SIG-M5 (cell line): ENCODE data around the gene PLAC8.
"Not testable (repeated sequence)": the region's sequence is repeated elsewhere in the genome, so short reads cannot be mapped to it uniquely, and the experiment has no call there.

Source experiments
- DNase-seq: peaks from one replicate; lab custom pipeline; 2025; lab: John Stamatoyannopoulos, UW

The PLAC8 gene, protein sequence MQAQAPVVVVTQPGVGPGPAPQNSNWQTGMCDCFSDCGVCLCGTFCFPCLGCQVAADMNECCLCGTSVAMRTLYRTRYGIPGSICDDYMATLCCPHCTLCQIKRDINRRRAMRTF

GRCh38 chr4:83114576-83114975 lies at the start of gene PLAC8:
PLAC8 (minus strand) TSS chr4:83114729; CDS start chr4:83107921, 6,808 bp downstream.
- DNase-seq, result peak; percentile 81

DNA sequence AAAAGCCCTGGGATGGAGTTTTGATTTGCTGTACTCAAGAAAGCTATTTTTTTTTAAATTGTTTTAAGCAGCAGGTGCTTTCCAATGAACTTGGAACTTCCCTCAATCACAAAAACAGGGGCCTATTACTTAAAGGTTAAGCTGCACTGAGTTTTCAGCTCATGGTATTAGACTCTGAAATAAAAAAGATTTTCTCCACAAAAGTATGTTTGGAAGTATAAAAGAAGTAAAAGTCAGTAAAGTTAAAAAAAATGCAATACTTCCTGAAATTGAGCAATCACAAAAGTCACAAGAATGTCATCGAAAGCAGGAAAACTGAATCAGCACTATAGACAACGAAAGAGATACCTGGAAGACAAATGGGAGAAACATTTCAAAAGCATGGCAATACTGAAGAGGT lies 38.9 kb upstream of the PLAC8 start:
- no peak for DNase-seq

DNA sequence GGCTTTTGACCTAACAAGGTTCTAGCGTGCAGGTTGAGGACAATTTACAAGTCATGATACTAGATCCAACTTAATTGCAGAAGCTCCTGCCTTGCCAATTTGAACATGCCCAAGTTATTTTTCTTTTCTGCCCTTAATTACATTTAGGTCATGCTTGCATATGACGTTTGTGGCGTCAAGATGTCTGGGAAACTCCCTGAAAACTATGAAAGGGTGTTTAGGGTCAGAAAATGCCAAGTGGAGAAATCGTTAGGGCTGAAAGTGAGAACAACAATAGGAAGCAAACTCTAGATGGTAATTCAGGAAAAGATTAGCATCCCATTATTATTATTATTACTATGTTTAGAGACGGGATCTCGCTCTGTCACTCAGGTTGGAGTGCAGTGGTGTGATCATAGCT lies 38.2 kb upstream of the PLAC8 start:
- DNase-seq, result no peak

DNA sequence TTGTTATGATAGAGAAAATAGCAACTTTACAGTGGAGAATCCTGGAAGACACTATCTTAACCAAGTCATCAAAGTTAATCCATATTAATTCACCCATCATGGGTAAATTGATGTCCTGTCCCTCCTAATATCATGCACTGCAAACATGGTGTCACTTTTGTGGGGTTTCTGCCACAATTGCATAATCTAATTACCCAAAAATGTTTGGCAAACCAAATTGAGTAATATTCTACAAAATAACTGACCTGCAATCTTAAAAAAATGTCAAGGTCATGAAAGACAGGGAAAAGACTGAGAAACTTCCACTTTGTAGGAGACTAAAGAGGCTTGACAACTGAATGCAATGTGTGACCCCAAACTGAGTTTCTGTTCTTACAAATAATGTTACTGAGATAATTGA lies 37.1 kb upstream of the PLAC8 start:
- no peak for DNase-seq

- DNase-seq, result no peak
These were observed 36.3 kb upstream of the PLAC8 start for GRCh38 chr4:83150653-83151330.

- DNase-seq, result no peak
These were observed 35.5 kb upstream of the PLAC8 start for GRCh38 chr4:83149865-83150652.

DNA sequence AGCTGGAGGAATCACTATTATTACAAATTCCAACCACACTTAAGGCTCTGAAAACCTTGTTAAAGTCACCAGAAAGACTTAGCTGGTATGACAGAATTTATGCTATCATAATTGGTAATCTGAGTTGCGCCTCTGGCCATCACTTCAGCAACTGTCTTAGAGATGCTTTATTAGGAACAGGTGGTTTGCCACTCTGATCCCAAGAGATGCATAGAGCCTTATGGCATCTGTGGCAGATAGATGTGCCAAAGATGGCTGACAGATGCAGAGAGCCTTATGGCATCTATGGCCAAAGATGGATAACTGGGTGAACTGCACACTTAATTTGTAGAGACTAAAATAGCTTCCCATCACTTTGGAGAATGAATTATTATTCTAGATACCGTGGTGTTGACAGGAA lies 32.3 kb upstream of the PLAC8 start:
- DNase-seq, result no peak

DNA sequence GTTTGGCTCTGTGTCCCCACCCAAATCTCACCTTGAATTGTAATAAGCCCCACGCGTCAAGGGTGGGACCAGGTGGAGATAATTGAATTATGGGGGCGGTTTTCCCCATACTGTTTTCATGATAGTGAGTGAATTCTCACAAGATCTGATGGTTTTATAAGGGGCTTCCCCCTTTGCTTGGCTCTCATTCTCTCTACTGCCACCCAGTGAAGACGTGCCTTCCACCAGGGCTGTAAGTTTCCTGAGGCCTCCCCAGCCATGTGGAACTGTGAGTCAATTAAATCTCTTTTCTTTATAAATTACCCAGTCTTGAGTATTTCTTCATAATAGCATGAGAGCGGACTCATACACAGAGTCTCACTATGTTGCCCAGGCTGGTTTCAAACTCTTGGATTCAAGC lies 31.2 kb upstream of the PLAC8 start:
- DNase-seq, result not testable (repeated sequence)

- no peak for DNase-seq
These were observed 25.1 kb upstream of the PLAC8 start for GRCh38 chr4:83139514-83140156.

- DNase-seq, result no peak
These were observed 24.4 kb upstream of the PLAC8 start for GRCh38 chr4:83138946-83139345.

DNA sequence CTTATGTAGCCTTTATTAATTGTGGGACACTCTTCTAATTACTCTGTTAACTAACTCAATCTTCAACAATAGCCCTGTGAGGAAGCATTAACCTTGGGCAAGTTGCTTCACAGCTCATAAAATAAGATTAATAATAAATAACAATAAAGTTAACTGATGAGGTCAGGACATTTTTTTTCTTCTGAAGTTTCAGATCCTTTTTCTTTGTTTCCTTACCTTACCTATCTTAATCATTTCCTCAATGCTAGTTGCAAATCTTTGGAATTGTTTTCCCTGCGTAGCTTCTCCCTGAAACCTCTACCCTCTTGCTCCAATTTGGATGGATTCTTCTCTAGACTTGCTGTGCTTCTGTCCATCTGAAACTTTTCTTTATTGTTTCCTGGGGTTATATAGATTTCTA lies 17.5 kb upstream of the PLAC8 start:
- DNase-seq, result no peak

GRCh38 chr4:83129264-83129663 lies 14.7 kb upstream of the PLAC8 start:
- DNase-seq, result no peak

DNA sequence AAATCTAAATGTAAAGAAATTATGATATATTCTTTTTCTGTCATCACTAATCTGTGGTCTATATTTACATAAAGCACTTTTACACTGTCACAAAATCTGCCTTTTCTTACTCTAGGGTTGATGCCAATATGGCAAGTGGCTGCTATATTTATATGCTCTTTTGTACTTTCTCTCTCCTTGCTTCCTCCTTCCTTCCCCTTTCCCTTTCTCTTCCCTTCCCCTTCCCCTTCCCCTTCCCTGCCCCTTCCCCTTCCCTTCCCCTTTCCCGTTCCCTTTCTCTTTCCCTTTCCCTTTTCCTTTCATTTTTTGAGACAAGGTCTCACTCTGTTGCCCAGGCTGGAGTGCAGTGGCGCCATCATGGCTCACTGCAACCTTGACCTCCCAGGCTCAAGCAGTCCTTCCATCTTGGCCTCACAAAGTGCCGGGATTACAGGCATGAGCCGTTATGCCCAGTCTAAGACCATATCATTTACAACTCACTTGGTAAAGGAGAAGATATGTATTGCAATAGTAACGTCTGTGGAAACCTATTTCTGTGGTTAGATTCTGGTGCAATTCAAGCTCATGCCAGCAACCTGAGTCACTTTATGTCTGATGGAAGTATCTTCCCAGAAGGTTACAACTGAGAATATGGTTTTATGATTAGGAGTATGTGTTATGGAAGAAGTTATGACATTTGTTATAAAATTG lies 13.9 kb upstream of the PLAC8 start:
- DNase-seq, result peak; percentile 93

GRCh38 chr4:83125738-83126141 lies 11.2 kb upstream of the PLAC8 start:
- no peak for DNase-seq

- peak; percentile 63 for DNase-seq
These were observed 9.7 kb upstream of the PLAC8 start for GRCh38 chr4:83124111-83124780.

DNA sequence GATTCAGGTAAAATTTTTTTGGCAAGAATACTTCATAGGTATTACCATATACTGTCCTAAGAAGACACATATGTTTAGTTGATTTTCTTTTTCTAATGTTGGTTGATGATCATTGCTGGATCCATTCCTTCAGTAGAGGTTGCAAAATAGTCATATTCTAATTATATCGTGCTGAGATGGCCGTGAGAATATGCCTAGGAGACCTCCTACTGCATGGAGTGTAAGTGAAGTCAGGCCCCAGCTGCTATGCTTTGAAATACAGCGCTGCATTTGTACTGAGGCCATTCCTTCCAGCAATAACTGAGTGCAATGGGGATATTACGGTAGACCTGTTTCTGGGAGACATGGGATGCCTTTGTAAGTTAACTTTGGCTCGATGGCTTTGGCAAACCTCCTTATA lies 6.7 kb upstream of the PLAC8 start:
- DNase-seq, result no peak

GRCh38 chr4:83118869-83119268 lies 4.3 kb upstream of the PLAC8 start:
- DNase-seq, result no peak

GRCh38 chr4:83115656-83116285 lies 1.2 kb upstream of the PLAC8 start:
- DNase-seq, result peak; percentile 12

GRCh38 chr4:83115000-83115399 lies 471 bp upstream of the PLAC8 start:
- DNase-seq, result no peak

GRCh38 chr4:83113429-83113786 lies 1.1 kb downstream of the PLAC8 start:
- no peak for DNase-seq
